ENCODE data around the gene PRDM8. TPM values are rescaled to one million over a fixed set of nuclear protein-coding genes. Genes with fewer than 3 reads are reported as not detected.
"Not testable (repeated sequence)": the region's sequence is repeated elsewhere in the genome, so short reads cannot be mapped to it uniquely, and the experiment has no call there.

PRDM8 gene
- total RNA-seq, 1 experiment from 2014 or later, result 1.2 TPM

DNA sequence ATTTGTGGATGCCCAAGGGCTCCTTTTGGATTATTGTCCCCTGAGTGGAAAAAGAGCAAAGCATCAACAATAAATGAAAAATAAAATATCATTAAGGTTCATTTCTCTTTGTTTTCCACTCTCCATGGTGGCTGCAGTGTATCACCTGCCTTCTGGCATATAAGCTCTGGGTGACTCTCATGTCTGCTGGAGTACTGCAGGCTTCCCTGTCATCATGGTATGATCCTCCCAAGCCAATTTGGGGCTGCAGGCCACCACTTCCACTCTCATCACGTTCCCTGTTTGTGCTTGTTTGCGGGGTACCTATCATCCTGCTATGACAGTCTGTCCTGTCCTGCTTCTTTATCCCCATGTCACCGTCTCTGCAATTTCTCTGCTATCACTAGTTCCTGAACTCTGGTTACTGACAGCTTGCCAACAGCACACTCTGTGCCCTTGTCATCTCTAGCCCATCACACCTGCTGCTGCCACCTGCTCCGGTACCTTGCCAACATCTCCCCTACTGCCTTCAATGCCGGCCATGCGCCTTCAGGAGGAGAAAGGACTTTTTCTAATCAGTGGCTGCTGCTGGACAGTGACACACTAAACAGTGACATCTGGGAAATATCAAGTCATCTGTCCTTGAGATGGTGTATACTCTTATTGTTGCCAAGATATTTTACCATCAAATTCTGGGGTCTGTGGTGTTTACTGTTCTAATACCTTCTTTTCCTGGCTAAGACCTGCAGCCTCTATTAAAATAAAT is 46.1 kb downstream of the PRDM8 start:
- in situ Hi-C loops (cut with HindIII; ENCODE audit: low pct_unique_long_range_greater_than_20kb, low sequenced_read_pairs), result no loop called here
- DNase-seq (ENCODE audit: low read depth), result no peak

DNA sequence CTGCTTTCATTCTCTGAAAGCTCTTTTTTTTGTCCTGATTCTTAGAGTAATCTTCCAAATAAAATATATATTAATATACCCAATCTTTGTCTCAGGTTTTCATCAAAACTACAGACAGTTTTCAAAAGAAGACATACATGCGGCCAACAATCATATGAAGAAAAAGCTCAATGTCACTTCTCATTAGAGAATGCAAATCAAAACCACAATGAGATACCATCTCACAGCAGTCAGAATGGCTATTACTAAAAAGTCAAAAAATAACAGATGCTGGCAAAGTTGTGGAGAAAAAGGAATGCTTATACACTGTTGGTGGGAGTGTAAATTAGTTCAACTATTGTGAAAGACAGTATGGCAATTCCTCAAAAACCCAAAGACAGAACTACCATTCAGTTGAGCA is 50.2 kb downstream of the PRDM8 start:
- DNase-seq (ENCODE audit: low read depth); in situ Hi-C loops (cut with HindIII; ENCODE audit: low pct_unique_long_range_greater_than_20kb, low sequenced_read_pairs): not testable (repeated sequence)

DNA sequence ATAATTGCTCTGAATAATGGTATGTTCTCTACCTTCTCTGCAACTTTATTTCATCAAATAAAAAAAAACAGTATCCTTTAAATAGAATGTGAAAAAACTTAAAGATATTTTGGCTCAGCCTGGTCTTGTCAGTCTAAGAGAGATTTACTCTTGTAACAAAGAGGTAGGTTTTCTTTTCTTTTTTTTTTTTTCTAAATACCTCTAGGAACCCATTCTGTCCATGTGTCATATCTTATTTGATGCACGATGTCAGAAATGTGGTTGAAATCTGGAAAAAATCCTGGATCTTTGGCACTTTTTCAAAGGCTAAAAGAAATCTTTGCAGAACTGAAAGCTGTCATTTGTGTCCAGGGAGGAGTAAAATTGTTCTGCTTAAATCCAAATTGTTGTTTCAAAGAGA is 51.8 kb downstream of the PRDM8 start:
- no peak for DNase-seq (ENCODE audit: low read depth)
- in situ Hi-C loops (cut with HindIII; ENCODE audit: low pct_unique_long_range_greater_than_20kb, low sequenced_read_pairs), result no loop called here

DNA sequence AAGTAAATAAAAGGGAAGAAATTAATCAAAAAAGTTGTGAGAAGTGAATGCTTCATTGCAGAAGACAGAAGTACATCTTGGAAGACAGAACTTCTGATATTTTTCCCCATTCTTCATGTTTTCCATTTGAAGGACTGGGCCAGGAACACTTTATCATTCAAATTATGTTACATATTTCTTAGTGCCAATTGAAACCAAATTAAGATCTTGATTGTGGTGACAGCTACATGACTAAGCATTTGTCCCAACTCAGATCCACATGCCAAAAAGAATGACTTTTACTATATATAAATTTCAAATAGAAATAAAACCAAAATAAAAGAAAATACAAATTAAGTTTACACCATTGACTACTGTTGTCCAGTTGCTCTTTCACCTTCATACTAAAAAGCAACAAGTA is 55.1 kb downstream of the PRDM8 start:
- in situ Hi-C loops (cut with HindIII; ENCODE audit: low pct_unique_long_range_greater_than_20kb, low sequenced_read_pairs), result no loop called here
- no peak for DNase-seq (ENCODE audit: low read depth)

DNA sequence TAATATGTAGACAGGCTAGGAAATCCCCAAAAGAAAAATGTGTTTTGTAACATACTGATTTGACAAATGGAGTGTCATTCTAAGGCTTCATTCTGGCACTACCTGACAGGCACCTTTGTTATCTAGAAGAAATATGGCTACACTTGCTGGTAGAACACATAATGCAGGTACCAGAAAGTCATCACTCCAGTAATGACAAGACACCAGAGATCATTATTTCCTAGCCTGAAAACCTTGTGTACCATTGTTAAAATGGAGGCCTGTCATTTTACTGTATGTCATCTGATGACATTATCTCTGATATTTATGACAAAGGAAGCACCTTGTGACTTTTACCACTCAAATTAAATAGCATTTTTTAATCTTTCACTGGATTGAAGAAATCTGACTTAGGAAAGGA is 55.6 kb downstream of the PRDM8 start:
- DNase-seq (ENCODE audit: low read depth), result no peak
- in situ Hi-C loops (cut with HindIII; ENCODE audit: low pct_unique_long_range_greater_than_20kb, low sequenced_read_pairs), result no loop called here

DNA sequence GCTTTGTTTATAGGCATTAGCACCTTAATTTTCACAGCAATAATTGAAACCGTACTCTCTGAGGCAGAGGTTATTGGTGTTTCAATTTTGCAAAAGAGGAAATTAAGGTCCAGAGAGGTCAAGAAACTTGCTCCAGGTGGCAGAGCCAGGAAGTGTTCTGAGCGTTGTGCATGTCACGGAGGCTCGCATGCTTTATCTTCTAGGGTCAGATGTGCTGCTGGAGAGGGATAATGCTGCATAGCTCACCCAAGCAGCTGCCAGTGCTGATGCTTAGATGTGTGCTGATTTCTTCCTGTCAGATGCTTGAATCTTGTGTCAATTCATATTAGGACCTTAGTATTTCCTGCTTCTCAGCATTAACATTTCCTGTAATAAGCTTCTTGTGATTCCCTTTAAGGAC is 56.2 kb downstream of the PRDM8 start:
- in situ Hi-C loops (cut with HindIII; ENCODE audit: low pct_unique_long_range_greater_than_20kb, low sequenced_read_pairs), result no loop called here
- DNase-seq (ENCODE audit: low read depth), result no peak

Other genes with a start within 250 kb of the PRDM8 start
- gene ANTXR2, start 124.3 kb upstream of the PRDM8 start, total RNA-seq (2014; rRNA removed; shearing (Covaris generic); ENCODE audit: low replicate concordance), result 3.6 and 8.3 TPM in 2 replicates
- not detected in 2 replicates for gene FGF5, start 69.2 kb downstream of the PRDM8 start, total RNA-seq (2014; rRNA removed; shearing (Covaris generic); ENCODE audit: low replicate concordance)
- not detected in 2 replicates for gene CFAP299, start 138.2 kb downstream of the PRDM8 start, total RNA-seq (2014; rRNA removed; shearing (Covaris generic); ENCODE audit: low replicate concordance)